Measurements from ENCODE around the gene SMARCB1.

SMARCB1 gene

GRCh38 chr22:23793326-23793725 is 6.6 kb downstream of the SMARCB1 start:
- Histone ChIP-seq H3K27ac (ENCODE audit: low read depth, low read length, poor library complexity, severe bottlenecking) (no peak overlapping the region), H3K27me3 (ENCODE audit: insufficient read depth, low read length) (no peaks in the 10 kb centered on the region), H3F3A (ENCODE audit: insufficient read depth, low read length) (peaks cover 6% of the 10 kb centered on the region; the same call in 1 of the 2 replicates), H3K9me2 (ENCODE audit: low read depth, low read length) (no peaks in the 10 kb centered on the region), H3K79me2 (ENCODE audit: insufficient read depth, low read length) (peaks cover 37% of the 10 kb centered on the region), H3K4me2 (ENCODE audit: low read length) (no peak overlapping the region), H3K9ac (ENCODE audit: low read length) (no peak overlapping the region), H3K4me1 (ENCODE audit: insufficient read depth, low read length, severe bottlenecking) (peaks cover 22% of the 10 kb centered on the region), H2AFZ (ENCODE audit: low read length) (no peak overlapping the region), H4K20me1 (ENCODE audit: insufficient read depth, low read length) (no peaks in the 10 kb centered on the region), H3K9me3 (ENCODE audit: low read length) (no peaks in the 10 kb centered on the region), H3K4me3 (ENCODE audit: low read depth, low read length, poor library complexity, severe bottlenecking) (no peak overlapping the region), H3K36me3 (ENCODE audit: insufficient read depth, low read length) (peaks cover 63% of the 10 kb centered on the region)
- TF ChIP-seq CTCF (IDR thresholded peaks at IDR 0.05; ENCODE audit: low read length) (no peak), EZH2 (IDR thresholded peaks at IDR 0.05; ENCODE audit: borderline replicate concordance, low read length) (no peak)

- Histone ChIP-seq H3K9me2 (ENCODE audit: low read depth, low read length) (no peaks in the 10 kb centered on the region), H2AFZ (ENCODE audit: low read length) (no peak overlapping the region), H3K9me3 (ENCODE audit: low read length) (no peaks in the 10 kb centered on the region), H3K9ac (ENCODE audit: low read length) (no peak overlapping the region), H3F3A (ENCODE audit: insufficient read depth, low read length) (peaks cover 13% of the 10 kb centered on the region; the same call in 1 of the 2 replicates), H3K4me3 (ENCODE audit: low read depth, low read length, poor library complexity, severe bottlenecking) (no peak overlapping the region), H3K4me2 (ENCODE audit: low read length) (no peak overlapping the region), H4K20me1 (ENCODE audit: insufficient read depth, low read length) (no peaks in the 10 kb centered on the region), H3K27ac (ENCODE audit: low read depth, low read length, poor library complexity, severe bottlenecking) (no peak overlapping the region), H3K36me3 (ENCODE audit: insufficient read depth, low read length) (peaks cover 68% of the 10 kb centered on the region), H3K79me2 (ENCODE audit: insufficient read depth, low read length) (peaks cover 7% of the 10 kb centered on the region), H3K4me1 (ENCODE audit: insufficient read depth, low read length, severe bottlenecking) (peaks cover 33% of the 10 kb centered on the region), H3K27me3 (ENCODE audit: insufficient read depth, low read length) (no peaks in the 10 kb centered on the region)
- no peak for TF ChIP-seq EZH2 (IDR thresholded peaks at IDR 0.05; ENCODE audit: borderline replicate concordance, low read length)
- TF ChIP-seq CTCF (IDR thresholded peaks at IDR 0.05; ENCODE audit: low read length) = no peak
These were observed 9.7 kb downstream of the SMARCB1 start for GRCh38 chr22:23796461-23796860.

- no peaks in the 10 kb centered on the region for H3K27me3 ChIP-seq (ENCODE audit: insufficient read depth, low read length)
- H3K79me2 ChIP-seq (ENCODE audit: insufficient read depth, low read length) = peaks cover 10% of the 10 kb centered on the region
- H3K36me3 ChIP-seq (ENCODE audit: insufficient read depth, low read length) = peaks cover 56% of the 10 kb centered on the region
- H3K9me3 ChIP-seq (ENCODE audit: low read length) = no peaks in the 10 kb centered on the region
- H3K9me2 ChIP-seq (ENCODE audit: low read depth, low read length) = no peaks in the 10 kb centered on the region
- no peak overlapping the region for H2AFZ ChIP-seq (ENCODE audit: low read length)
- H3K9ac ChIP-seq (ENCODE audit: low read length) = peak overlapping the region; percentile 90
- H3K4me1 ChIP-seq (ENCODE audit: insufficient read depth, low read length, severe bottlenecking) = peaks cover 74% of the 10 kb centered on the region
- H3F3A ChIP-seq (ENCODE audit: insufficient read depth, low read length) = peaks cover 14% of the 10 kb centered on the region; the same call in 1 of the 2 replicates
- H4K20me1 ChIP-seq (ENCODE audit: insufficient read depth, low read length) = no peaks in the 10 kb centered on the region
- peak overlapping the region; percentile 35 for H3K4me3 ChIP-seq (ENCODE audit: low read depth, low read length, poor library complexity, severe bottlenecking)
- TF ChIP-seq EZH2 (IDR thresholded peaks at IDR 0.05; ENCODE audit: borderline replicate concordance, low read length) (no peak), CTCF (IDR thresholded peaks at IDR 0.05; ENCODE audit: low read length) (no peak)
- peak overlapping the region; percentile 97 for H3K4me2 ChIP-seq (ENCODE audit: low read length)
- H3K27ac ChIP-seq (ENCODE audit: low read depth, low read length, poor library complexity, severe bottlenecking) = peak overlapping the region; percentile 98
These were observed 13.8 kb downstream of the SMARCB1 start for GRCh38 chr22:23800297-23801237.

All from OCI-LY1 (cell line).